Neural crest cell (in vitro differentiated cells): Measurements from ENCODE around the gene ZBTB1. TPM values are rescaled to one million over a fixed set of nuclear protein-coding genes. Genes with fewer than 3 reads are reported as not detected.

ENCODE experiments used
- DNase-seq: peaks from one replicate; pipeline ENCODE4 v3.0.0; 2021; ENCODE audit warnings: low read depth, mixed read lengths, low spot score
- H3K27ac Mint-ChIP-seq: one replicate; pipeline ENCODE4 v1.8.0; 2021; ENCODE audit warnings: mild to moderate bottlenecking, mixed read lengths; ENCODE audit not compliant: unreplicated experiment
- H3K27me3 Mint-ChIP-seq: 2 replicates; pipeline ENCODE4 v1.8.0; 2021; ENCODE audit warnings: low read depth, mild to moderate bottlenecking, mixed read lengths
- H3K36me3 Mint-ChIP-seq: 2 replicates; pipeline ENCODE4 v1.8.0; 2021; ENCODE audit warnings: low read depth, mild to moderate bottlenecking, mixed read lengths
- H3K4me1 Mint-ChIP-seq: 2 replicates; pipeline ENCODE4 v1.8.0; 2021; ENCODE audit warnings: mixed read lengths
- H3K4me3 Mint-ChIP-seq: one replicate; pipeline ENCODE4 v1.8.0; 2021; ENCODE audit warnings: mild to moderate bottlenecking, mixed read lengths
- H3K9me3 Mint-ChIP-seq: 2 replicates; pipeline ENCODE4 v1.8.0; 2021; ENCODE audit warnings: mixed read lengths
- total RNA-seq: library from RNA; stranded (reverse); gene quantifications from 2 replicates; pipeline ENCODE4 v1.2.1, GENCODE V29; 2021
- TF ChIP-seq, protein P1 (sequence below): fragments of 200-600 bp; sonication (generic); conservative IDR thresholded peaks from 2 replicates; pipeline ENCODE4 v1.5.0; 2021; ENCODE audit warnings: antibody characterized with exemption, mild to moderate bottlenecking

ZBTB1 gene
- total RNA-seq, 1 donor from 2014 or later, result 36.0 TPM

DNA sequence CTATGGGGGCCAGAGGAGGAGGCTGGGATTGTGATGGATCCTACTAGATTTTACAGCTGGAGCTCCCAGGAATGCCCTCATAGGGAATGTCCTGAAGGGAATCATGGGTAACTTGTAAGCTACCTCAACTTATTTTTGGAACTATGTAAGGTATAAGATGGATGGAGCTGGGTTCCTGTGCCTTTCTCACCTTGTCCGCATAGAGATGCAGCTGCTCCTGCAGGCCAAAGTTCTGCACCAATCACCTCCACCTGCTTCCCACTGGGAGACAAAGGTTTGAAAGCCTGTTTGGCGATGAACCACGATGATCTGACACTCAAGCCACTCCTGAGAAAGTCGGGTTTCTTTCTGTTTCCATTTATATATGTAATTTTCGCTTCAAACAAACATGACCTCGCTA, 39.9 kb upstream of the ZBTB1 start:
- no peak for DNase-seq
- Mint-ChIP-seq H3K36me3 (peaks cover 1% of the 10 kb centered on the region), H3K9me3 (no peaks in the 10 kb centered on the region), H3K27me3 (peaks cover 21% of the 10 kb centered on the region), H3K4me3 (peak overlapping the region; percentile 89), H3K4me1 (peaks cover 10% of the 10 kb centered on the region), H3K27ac (no peak overlapping the region)
- TF ChIP-seq, protein P1, sequence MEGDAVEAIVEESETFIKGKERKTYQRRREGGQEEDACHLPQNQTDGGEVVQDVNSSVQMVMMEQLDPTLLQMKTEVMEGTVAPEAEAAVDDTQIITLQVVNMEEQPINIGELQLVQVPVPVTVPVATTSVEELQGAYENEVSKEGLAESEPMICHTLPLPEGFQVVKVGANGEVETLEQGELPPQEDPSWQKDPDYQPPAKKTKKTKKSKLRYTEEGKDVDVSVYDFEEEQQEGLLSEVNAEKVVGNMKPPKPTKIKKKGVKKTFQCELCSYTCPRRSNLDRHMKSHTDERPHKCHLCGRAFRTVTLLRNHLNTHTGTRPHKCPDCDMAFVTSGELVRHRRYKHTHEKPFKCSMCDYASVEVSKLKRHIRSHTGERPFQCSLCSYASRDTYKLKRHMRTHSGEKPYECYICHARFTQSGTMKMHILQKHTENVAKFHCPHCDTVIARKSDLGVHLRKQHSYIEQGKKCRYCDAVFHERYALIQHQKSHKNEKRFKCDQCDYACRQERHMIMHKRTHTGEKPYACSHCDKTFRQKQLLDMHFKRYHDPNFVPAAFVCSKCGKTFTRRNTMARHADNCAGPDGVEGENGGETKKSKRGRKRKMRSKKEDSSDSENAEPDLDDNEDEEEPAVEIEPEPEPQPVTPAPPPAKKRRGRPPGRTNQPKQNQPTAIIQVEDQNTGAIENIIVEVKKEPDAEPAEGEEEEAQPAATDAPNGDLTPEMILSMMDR, result no peak

DNA sequence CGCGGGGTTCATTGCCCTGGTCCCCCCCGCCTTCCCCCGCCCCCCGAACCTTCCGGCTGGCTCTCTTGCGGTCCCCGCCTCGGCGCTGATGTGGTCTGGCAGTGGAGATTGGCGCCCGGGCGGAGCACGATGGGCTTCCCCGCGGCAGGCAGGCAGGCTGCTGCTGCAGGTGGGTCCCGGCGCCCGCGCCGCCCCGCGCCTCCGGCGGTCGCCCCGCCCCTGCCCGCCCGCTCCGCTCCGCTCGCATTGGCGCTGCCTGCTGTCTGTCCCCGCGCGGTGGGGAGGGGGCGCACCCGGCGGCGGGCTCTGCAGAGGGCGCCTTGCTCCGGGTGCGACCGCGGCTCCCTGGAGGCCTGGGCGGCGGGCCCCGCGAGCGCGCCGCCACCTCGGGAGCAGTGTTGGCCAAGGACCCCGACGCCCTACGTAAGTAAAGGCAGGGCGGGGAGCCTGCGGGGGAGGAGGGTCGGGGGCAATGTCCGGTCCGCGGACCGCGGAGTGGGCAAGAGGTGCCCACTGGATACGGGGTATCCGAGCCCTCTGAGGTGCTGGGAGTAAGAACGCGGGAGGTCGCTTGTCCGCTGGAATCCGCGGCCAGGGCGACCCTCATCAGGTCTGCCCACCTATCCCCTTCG, 39.3 kb upstream of the ZBTB1 start, which contains the start of gene AKAP5:
Gene AKAP5 (plus strand): TSS at position 309 of the 632 bp plus-strand sequence. CDS start 2,896 bp downstream, outside the sequence.
- Mint-ChIP-seq H3K9me3 (no peaks in the 10 kb centered on the region), H3K27me3 (peaks cover 21% of the 10 kb centered on the region), H3K4me3 (peak within 1 kb of the TSS; percentile 89), H3K27ac (no peak within 1 kb of the TSS), H3K36me3 (peaks cover 2% of the 10 kb centered on the region), H3K4me1 (peaks cover 10% of the 10 kb centered on the region)
- TF ChIP-seq, protein P1, result no peak
- peak; percentile 68 for DNase-seq

DNA sequence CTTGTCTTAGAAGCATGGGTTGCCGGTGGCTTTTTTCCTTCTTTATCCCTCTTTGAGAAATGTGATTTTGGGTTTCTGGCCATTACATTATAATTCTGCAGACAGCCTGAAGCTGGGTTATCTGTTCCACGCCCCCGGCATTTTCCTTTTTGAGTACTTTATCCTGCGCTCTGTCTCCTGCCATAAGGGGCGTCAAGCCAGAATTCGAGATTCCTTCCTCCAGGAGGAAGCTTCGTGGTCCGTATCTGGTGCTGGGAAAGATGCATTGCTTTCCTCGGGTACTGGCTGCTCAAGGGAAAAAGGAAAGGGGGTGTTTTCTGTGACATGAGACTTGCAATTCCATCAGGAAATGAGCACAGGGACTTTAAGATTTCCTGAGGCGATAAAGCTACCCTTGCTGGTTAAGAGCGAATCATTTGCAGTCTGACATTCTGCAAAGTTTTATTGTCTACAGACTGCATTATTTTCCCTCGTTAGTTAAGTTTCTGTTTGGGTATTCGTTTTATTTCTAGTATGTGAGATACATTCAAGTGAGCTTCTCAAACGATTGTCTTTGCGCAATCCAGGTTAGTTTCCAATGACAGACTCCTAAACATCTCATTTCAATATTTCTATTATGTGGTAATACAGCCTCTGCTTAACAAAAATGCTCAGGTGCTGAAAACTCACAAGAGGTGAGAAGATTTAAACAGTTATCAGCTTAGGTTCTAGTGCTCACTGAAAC, 38.6 kb upstream of the ZBTB1 start:
- Mint-ChIP-seq H3K4me1 (peaks cover 10% of the 10 kb centered on the region), H3K9me3 (no peaks in the 10 kb centered on the region), H3K4me3 (peak overlapping the region; percentile 87), H3K27ac (no peak overlapping the region), H3K27me3 (peaks cover 21% of the 10 kb centered on the region), H3K36me3 (peaks cover 2% of the 10 kb centered on the region)
- peak; percentile 22 for DNase-seq
- TF ChIP-seq, protein P1, result peak; percentile 40

DNA sequence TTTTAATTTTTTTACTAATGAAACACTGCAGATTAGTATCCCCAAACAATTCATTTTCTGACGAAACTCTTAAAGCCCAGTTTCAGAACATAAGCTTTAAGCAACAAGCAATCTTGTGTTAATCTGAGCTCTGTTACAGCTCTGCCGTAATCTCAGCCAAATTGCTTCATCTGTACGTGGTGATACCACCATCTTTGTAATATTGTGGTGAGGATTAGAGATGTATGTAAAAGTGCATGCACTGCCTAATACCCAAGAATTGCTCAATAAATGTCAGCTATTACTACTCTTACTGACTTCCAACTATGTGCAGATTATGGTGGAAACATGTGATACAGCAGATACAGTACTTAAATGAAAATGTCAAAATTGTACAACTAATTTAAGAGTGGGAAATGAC, 37.5 kb upstream of the ZBTB1 start:
- Mint-ChIP-seq H3K4me1 (peaks cover 10% of the 10 kb centered on the region), H3K9me3 (no peaks in the 10 kb centered on the region), H3K4me3 (peak overlapping the region; percentile 6), H3K27ac (no peak overlapping the region), H3K36me3 (peaks cover 2% of the 10 kb centered on the region), H3K27me3 (peaks cover 21% of the 10 kb centered on the region)
- DNase-seq, result no peak
- TF ChIP-seq, protein P1, result no peak

DNA sequence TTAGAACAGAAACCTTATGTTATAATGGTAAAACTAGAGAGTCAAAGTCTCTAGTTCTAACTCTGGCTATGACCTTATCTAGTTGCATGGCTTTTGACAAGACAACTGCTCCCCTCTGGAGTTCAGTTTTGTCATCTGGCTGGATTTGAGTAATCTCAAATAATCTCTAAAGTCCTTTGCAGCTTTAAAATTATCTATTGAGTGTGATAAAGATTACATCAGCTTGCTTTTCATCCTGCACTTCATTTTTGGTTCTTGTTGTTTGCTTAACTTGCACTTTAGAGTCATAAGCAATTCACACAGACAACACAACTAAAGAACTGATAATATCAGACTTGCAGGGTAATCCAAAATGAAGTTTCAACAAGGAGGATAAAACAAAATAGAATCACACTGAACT, 37.0 kb upstream of the ZBTB1 start:
- H3K27me3 Mint-ChIP-seq, result peaks cover 21% of the 10 kb centered on the region
- no peaks in the 10 kb centered on the region for H3K9me3 Mint-ChIP-seq
- no peak for DNase-seq
- H3K4me1 Mint-ChIP-seq, result peaks cover 10% of the 10 kb centered on the region
- TF ChIP-seq, protein P1, result no peak
- no peak overlapping the region for H3K27ac Mint-ChIP-seq
- peak overlapping the region; percentile 59 for H3K4me3 Mint-ChIP-seq
- H3K36me3 Mint-ChIP-seq, result peaks cover 2% of the 10 kb centered on the region
